NOMO-1 treated with dmso at 0.1 percent for 144 hours (cell line): ENCODE results near the gene PLA2G4B.
A peak's percentile ranks its signal among the peaks of the same experiment; 100 is the strongest.

ENCODE experiments used
- DNase-seq: peaks from one replicate; lab custom pipeline; 2025; ENCODE audit not compliant: unreplicated experiment; lab: John Stamatoyannopoulos, UW

Gene PLA2G4B

GRCh38 chr15:41883484-41883825 is 44.8 kb downstream of the PLA2G4B start:
- no peak for DNase-seq

- DNase-seq: no peak
Measured at GRCh38 chr15:41884458-41884857, 45.8 kb downstream of the PLA2G4B start.

GRCh38 chr15:41885321-41885720 is 46.7 kb downstream of the PLA2G4B start:
- DNase-seq: no peak

- DNase-seq: no peak
Measured at GRCh38 chr15:41885841-41886240, 47.2 kb downstream of the PLA2G4B start.

GRCh38 chr15:41886741-41887140 is 48.1 kb downstream of the PLA2G4B start:
- DNase-seq: no peak

GRCh38 chr15:41887161-41887560 is 48.5 kb downstream of the PLA2G4B start:
- DNase-seq: no peak

- no peak for DNase-seq
Measured at GRCh38 chr15:41887893-41888292, 49.2 kb downstream of the PLA2G4B start.

- no peak for DNase-seq
Measured at GRCh38 chr15:41888662-41889253, 50.1 kb downstream of the PLA2G4B start.

GRCh38 chr15:41890050-41890690 is 51.5 kb downstream of the PLA2G4B start:
- no peak for DNase-seq

GRCh38 chr15:41891226-41891625 is 52.6 kb downstream of the PLA2G4B start:
- DNase-seq: no peak

GRCh38 chr15:41891946-41892345 is 53.3 kb downstream of the PLA2G4B start:
- no peak for DNase-seq

GRCh38 chr15:41892621-41893421 is 54.2 kb downstream of the PLA2G4B start:
- no peak for DNase-seq

GRCh38 chr15:41893422-41894250 is 55.0 kb downstream of the PLA2G4B start, which contains the start of gene SPTBN5:
SPTBN5 (minus strand) TSS chr15:41894053; CDS start chr15:41893497, 556 bp downstream.
- no peak for DNase-seq

GRCh38 chr15:41894251-41894790 is 55.7 kb downstream of the PLA2G4B start:
- no peak for DNase-seq

- DNase-seq: peak; percentile 75
Measured at GRCh38 chr15:41894791-41895463, 56.3 kb downstream of the PLA2G4B start.

GRCh38 chr15:41895491-41895890 is 56.8 kb downstream of the PLA2G4B start:
- no peak for DNase-seq

GRCh38 chr15:41895957-41896356 is 57.3 kb downstream of the PLA2G4B start:
- no peak for DNase-seq

- DNase-seq: no peak
Measured at GRCh38 chr15:41896566-41896965, 57.9 kb downstream of the PLA2G4B start.

- no peak for DNase-seq
Measured at GRCh38 chr15:41897363-41897799, 58.7 kb downstream of the PLA2G4B start.
